ENCODE results near the gene PAPPA2. TPM values are rescaled to one million over a fixed set of nuclear protein-coding genes. Genes with fewer than 3 reads are reported as not detected.
"Not testable (repeated sequence)": the region's sequence is repeated elsewhere in the genome, so short reads cannot be mapped to it uniquely, and the experiment has no call there.

The PAPPA2 gene
- total RNA-seq, 1 donor from 2014 or later = 1.3 TPM

DNA sequence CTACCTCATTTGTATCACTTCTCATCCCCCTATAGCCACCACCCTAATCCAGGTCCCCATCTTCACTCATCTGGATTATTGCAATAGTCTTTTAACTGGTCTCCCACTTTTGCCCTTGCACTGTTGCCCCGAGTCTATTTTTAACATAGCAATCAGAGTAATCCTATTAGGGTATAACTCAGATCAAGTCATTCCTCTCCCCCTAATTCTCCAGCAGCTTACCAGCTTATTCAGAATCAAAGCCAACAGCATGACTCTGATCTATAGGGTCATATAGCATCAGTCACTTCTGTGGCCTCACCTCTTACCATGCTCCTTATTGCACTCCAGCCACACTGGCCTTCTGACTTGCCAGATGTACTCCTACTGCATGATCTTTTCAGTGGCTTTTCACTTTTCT lies 140.7 kb downstream of the PAPPA2 start:
- no peak for DNase-seq (ENCODE audit: low read depth)

DNA sequence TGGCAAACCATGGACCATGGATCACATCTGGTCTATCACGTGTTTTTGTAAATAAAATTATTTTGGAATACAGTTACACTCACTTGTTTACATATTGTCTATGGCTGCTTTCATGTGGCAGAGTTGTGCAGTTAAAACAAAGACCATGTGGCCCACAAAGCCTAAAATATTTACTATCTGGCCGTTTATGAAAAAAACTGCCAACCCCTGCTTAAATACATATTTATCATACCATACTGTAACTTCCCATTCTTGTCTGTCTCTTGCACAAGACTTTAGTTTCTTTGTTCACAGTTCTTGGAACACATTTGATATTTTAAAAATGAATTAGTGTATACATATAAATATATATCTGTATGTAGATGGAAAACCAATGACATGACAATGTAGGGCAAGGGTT lies 141.5 kb downstream of the PAPPA2 start:
- DNase-seq (ENCODE audit: low read depth) = no peak

DNA sequence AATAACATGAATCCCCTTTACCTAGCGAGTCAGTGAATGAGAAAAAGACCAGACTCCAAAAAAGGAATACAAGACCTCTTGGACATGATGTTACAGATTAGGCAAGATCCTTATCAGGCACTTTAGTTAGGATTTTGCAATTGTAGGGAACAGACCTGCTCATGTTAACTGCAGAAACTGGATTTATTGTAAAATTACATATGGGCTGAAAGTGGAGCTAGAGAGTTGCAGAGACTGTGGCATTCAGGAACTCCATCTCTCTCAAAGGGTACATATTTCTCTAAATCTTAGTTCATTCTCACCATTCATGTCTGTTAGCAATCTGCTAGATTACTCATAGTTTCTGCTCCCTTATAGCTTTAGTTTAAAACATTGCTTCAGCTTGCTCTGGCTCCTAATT lies 142.2 kb downstream of the PAPPA2 start:
- no peak for DNase-seq (ENCODE audit: low read depth)

DNA sequence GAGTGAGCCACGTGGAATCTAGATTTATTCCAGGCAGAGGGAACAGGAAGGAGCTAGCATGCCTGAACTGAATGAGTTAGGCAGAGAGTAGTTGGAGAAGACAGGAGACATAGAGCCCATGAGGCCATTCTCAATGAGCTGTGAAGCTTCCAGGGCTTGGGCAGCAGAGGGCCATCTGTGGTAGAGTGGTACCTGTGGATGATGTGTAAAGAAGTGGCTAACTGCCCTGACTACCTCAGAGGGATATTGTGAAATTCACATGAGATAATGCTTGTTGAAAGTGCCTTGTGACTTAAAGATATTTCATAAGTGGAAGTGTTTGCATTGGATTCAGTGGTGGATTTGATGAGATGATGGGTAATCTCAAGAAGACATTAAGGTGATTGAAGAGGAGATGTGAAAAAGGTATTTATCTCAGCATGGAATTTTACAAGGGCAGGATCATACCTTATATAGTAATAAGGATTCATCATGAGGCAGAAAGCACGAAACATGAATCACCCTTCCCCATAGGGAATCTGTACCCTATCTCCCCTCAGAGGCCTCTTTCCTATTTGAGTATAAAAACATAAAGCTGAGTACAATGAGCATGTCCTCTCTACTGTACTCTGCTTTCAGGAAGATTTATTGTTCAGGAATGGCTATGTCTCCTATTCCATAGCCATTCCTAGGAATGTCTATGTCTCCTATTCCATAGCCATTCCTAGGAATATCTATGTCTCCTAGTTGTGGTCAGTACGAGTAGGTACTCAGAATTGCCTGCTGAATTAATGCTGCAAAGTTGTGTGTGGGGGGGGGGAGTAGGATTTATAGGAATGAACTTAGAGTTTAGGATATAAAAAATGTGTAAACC lies 146.8 kb downstream of the PAPPA2 start:
- peak; percentile 13 for DNase-seq (ENCODE audit: low read depth)

DNA sequence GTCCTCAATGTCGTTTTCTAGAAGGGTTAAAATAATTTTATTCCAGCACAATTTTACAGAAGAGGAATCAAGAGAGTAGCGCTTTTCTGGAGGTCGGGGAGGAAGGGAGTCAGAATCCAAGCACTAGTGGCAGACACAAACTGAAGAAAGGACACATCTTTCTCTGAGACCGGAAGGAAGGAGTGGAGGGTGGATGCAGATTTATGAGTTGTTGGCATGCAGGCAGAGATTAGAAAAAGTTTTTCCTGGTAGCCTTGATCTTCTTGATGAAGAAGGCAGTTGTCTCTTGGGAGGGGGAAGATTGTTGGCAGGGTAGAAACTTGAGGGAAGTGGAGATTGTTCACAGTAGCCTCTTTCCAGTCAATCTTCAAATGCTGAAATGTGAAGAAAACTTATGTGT lies 149.8 kb downstream of the PAPPA2 start:
- DNase-seq (ENCODE audit: low read depth) = no peak

DNA sequence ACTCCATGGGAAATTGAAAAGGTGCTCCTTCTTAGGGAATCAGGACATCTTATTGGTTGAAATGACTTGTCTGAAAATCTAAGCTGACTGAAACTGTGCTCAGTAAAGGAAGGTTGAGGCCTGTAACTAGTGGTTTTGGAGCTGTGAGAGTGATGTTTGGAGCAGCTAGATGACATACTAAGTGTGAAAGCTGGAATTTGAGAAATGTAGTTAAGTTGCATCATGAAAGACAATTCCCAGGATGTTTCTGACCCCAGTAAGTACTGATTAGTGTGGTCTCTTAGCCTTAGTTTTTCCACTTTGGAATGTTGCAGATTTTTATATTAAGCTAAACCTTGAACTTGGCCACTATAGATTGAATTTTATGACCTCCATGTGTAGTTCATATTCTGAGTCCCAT lies 154.9 kb downstream of the PAPPA2 start:
- DNase-seq (ENCODE audit: low read depth) = peak; percentile 36

DNA sequence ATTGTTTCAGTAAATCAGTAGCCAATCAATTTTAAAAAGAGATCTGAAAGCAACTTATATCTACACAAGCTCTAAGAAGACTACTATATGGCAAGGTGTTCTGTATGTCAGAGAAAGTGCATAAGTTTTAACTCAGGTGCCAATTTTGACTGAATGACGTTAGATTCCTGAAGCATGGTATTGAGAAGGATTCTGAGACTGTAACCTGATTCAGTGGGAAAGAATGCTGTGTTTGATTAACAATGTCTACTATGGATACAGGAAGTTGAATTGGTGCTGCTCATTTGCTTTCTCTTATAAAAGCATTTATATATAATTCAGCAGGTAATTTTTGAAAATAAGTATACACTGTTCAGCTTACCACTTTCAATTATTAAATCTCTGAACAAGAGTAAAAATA lies 156.3 kb downstream of the PAPPA2 start:
- DNase-seq (ENCODE audit: low read depth) = peak; percentile 61

DNA sequence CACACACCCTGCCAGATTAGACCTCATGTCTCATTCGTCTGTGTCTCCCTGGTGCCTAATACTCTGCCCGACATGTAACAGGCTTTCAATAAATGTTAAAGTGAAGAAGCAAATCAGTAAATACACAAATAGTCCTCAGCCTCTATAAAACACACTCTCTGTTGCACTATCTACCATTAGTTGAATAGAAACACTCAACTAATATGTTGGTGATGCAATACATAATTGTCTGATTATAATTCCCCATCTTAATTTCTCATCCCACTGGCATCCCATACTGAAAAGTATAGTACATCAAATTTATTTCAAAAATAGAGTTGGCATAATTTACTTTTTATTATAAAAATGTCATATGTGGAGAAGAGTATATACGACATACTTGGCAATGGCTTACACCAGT lies 162.4 kb downstream of the PAPPA2 start:
- no peak for DNase-seq (ENCODE audit: low read depth)

DNA sequence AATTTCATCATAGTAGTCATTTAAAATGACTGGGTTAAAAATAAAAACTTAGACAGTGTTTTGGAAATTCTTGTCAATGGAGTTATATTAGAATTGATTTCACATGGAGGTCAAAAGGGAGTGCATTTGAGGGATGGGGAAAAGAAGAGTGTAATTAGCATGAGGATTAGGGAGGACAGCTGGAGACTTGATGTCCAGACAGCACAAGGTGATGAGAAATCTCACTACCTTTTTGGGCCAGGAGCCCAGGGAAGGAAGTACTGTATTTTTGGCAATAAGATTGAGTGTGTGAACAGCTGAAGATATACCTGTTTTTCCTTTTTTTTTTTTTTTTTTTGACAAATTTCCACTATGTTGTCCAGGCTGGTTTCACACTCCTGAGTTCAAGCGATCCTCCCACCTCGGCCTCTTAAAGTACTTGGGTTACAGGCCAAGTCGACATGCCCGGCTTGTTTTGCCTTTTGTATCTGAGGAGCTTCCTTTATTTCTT lies 163.6 kb downstream of the PAPPA2 start:
- DNase-seq (ENCODE audit: low read depth) = no peak

DNA sequence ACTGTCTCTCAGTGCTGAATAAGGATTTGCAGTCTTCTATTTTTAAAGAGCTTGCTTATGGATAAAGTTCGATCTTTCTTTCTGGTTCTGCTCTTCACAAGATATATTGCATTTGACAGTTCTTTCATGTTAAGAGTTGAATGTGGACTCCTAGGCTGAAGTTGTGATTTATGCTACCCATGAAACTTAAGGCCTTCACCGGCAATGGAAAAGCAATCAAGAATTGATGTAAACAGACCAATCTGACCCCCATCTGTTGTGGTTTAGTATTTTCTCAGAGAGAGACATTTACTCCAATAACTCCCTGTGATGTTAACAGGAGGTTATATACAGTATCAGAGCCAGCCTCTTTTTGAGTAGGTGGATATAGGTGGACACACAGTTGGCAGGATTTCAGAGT lies 165.8 kb downstream of the PAPPA2 start:
- no peak for DNase-seq (ENCODE audit: low read depth)

DNA sequence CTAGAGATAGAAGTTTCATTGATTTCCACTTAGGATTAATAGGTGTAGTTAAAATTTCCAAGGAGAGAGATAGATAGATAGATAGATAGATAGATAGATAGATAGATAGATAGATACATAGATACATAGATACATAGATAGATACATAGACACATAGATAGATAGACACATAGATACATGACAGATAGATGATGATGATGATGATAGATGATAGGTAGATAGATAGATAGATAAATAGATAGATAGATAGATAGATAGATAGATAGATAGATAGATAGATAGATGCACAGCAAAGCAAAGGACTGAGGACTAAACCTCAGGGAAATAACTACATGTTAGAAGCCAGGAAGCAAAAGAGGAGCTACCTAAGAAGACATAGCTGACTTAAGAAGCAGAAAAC lies 171.8 kb downstream of the PAPPA2 start:
- not testable (repeated sequence) for DNase-seq (ENCODE audit: low read depth)

DNA sequence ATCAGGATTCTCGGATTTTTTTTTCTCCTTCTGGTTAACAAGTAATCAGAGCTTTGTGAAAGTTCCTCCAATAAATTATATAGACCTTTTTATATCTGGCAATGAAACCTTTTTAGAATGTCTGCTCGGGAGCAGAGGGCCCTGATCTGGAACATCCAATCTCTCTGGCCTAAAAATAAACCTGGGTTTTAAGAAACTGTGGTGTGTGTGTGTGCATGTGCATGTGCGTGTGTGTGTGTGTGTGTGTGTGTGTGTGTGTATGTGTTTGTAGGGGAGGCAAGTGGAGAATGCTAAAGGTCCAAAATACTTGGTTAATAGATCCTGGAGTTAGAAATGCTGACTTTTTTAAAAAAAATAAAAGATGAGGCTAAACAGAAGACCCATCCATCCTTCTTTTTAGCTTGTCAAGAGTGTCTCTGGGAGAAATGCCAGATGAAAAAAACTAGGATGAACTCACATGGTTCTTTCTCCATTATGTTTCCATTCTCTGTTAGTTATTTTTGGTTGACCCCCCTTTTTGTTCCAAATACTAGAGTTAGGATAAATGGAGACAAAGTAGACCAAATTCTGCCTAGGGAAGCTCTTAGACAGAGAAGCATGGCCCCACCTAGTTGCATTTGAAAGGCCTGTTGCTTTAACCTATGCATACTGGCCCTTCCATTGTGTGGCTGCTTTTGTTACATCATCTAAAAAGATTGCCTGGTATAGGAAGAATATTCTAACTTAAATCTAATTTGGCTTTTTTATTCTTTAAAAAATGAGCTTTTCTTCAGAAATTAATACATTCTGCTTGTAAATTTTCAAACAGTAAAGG lies 175.9 kb downstream of the PAPPA2 start:
- DNase-seq (ENCODE audit: low read depth) = no peak

DNA sequence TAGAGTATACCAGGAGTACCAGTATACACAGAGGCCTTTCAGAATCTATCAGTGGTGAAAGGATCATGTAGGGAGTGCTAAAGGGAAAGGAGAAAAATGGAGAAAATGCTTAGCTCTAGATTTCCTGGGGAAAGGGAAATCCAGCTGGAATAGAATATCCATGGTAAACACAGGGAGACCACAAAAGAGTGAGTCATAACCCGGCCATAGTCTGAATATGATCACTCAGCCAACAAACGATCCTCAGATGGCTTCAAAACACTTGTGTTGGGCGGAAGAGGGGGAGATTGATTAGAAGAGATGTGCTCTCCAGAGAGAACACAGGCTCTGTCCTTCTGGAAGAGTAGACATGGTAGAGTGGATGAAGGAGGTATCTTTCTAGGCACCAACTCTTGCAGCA lies 180.6 kb downstream of the PAPPA2 start:
- DNase-seq (ENCODE audit: low read depth) = peak; percentile 61

DNA sequence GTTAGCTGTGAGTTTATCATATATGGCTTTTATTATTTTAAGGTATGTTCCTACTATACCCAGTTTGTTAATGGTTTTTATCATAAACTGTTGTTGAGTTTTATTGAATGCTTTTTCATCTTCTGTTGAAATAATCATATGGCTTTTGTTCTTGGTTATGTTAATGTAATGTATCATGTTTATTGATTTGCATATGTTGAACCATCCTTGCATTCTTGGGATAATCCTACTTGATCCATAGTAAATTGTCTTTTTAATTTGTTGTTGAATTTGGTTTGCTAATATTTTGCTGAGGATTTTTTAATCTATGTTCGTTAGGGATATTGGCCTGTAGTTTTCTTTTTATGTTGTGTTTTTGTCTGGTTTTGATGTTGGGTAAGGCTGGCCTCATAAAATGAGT lies 185.6 kb downstream of the PAPPA2 start:
- no peak for DNase-seq (ENCODE audit: low read depth)

DNA sequence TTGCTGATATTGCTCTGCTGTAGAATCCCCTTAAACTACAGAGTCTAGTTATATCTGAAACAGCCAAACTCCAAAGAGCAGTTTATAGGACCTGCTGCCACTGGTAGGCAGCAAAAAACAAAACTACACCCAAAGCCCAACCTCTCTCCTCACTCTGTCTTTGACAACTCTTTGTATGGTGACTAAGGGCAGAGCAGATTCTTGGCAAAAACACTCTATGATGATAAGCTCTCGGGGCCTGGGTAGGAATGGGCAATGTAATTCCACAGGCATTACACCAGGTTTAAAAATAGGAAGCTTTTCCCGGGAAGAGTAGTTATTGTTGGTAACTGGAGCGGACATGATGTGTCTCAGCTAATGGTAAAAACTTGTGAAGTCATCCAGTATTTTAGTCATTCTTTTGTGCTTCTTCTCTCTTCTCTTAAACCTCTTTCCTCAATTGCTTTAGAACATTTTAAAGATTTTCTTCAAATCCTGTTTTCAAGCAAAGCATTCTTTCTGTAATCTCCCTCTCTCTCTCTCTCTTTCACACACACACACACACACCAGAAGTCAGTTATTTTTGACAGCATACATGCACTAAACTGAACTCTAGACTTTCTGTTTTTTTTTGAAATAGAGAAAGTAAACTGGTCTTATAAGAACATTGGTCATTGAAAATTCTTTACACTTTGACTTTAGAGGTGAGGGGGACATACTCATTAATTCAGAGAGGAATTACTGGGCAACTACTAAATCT lies 193.5 kb downstream of the PAPPA2 start:
- DNase-seq (ENCODE audit: low read depth) = peak; percentile 78

DNA sequence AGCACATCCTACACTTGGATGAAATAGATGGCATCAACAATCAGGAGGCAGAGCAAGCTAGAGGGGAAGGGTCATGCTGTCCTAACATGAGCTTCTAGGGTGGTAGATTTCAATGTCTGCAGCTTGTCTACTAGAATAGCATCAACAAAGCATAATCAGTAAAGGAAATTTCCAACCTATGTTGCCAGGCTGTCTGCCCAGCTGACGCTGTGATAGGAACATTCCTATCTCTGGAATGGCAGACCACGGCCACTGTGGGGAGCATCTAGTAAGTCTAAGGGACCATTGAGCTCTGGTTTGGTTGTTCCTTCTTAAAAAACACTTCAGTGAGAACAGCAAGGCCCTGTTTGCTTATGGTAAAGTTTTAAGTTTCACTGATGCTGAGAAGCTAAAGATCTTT lies 206.8 kb downstream of the PAPPA2 start:
- DNase-seq (ENCODE audit: low read depth) = no peak

DNA sequence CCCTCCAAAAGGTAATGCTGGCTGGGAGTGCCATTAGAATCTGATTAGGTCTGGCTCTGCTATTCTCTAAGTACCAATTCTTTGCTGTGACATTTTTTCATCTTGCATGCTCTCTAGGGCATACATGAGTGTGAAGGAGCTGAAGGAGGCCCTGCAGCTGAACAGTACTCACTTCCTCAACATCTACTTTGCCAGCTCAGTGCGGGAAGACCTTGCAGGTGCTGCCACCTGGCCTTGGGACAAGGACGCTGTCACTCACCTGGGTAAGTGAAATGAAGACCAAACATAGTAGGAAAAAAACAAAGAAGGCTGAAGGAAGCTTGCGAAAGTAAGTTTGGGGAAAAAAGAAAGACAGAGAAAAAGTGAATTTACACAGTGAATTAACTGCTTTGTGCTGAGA lies 207.9 kb downstream of the PAPPA2 start:
- DNase-seq (ENCODE audit: low read depth) = no peak

DNA sequence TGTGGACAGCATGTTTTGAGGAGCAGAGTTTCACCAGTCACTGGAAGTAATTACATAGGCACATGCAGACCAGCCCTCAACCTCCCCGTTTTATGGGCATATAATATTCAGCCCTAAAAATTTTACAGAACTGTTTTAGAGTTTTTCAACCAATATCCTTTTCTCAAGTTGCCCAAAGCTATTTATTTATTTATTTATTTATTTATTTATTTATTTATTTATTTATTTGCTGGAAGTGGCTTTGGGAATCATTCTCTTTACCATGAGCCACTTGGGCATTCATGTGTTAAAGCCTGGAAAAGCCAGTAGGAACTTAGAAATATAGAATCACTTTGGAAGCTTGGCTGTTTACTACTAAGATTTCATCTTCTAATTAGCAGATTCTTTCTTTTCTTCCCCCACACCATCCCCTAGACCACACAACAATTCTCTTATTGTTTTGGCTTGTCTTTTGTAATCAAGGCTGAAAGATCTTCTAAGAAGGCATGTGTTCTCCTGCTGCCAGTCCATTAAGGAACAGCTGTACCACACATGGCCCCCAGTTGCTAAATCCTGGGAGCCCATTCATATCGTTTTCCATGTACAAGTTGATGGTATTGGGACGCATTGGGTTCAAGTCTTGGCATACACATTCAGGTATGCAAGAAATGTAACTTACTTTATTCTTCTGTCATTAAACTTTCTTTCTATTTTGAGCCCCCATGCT lies 220.0 kb downstream of the PAPPA2 start:
- no peak for DNase-seq (ENCODE audit: low read depth)

DNA sequence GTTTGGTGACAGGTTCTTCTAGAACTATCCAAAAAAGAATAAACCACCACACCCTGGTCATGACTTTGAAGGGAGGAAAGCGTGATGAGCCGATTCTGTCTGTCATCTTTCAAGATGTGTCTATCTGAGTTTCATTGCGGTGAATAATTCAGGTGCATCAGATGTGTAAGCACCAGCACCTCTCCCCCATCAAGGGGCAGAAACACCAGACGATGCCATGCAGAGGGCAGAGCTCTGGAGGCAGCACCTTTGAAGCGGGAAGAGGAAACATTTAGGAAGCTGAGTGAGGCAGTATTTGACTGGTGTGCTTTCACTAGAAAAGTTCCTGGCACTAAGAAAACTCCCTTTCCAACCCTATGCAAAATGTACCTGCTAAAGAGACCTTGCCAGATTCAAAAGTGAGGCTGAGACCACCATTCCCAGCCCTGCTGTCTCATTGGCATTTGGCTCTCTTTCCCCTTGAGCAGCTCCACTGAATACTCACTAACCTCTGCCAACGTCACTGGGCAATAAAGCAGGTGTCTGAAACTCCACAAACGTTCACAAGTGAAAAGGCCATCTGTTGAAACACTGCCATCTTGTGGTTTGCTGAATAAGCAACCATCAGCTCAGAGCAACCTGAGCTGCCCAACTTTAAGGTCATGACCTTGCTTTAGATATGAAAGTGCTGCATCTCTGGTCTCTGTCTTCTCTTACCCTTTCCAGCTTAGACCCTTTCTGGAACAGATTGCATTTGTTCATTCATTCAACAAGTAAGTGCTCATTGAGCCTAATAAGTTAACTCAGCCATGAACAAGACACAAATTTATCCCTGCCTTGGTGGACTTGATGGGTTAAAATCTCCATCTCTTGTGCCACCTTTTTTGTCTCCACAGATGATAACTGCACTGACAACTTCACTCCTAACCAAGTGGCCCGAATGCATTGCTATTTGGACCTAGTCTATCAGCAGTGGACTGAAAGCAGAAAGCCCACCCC lies 228.6 kb downstream of the PAPPA2 start:
- peak; percentile 76 for DNase-seq (ENCODE audit: low read depth)

DNA sequence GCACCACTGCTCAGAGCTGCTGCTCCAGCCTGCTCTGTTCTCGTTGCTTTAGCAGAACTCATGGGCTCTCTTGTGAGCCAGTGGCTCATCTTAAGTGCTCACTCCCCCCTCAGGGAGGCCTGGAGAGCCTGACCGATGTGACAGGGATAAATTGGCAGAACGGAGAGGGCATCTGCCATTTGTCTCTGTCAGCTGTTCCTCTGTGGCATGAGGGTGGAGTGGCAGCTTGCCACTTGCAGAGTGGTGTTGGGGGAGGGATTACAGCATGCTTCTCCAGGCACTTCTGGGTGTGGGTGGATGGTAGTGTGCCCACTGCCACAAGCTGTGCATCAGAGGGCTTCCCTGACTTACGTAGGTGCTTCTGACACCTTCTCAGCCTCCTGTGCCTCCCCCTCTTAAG lies 229.5 kb downstream of the PAPPA2 start:
- no peak for DNase-seq (ENCODE audit: low read depth)
